Middle frontal gyrus (tissue), 1 donor: ENCODE results near the gene TSHZ3.

ENCODE experiments used
- DNase-seq: peaks from one replicate; pipeline ENCODE4 v3.0.0-alpha.2; 2015; ENCODE audit warnings: low spot score; ENCODE audit errors: extremely low spot score

TSHZ3 gene

DNA sequence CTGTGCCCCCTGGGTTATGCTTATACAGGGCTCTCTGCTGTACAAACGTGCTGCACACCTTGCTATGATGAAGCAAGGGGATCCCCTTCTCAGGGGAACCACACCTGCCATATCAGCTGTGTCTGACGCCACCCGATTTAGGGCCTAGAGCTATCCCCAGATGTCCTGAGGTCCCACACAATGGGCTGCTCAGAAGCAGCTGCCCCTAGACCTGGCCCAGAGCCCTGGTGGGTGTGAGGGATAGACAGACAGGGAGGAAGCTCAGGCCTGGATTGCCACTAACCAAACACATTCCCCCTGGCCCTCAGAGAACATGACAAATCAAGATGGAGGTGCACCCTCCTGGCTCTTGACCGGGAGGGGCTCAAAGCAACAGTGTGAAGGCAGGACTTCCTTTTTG is 59.3 kb downstream of the TSHZ3 start:
- no peak for DNase-seq

DNA sequence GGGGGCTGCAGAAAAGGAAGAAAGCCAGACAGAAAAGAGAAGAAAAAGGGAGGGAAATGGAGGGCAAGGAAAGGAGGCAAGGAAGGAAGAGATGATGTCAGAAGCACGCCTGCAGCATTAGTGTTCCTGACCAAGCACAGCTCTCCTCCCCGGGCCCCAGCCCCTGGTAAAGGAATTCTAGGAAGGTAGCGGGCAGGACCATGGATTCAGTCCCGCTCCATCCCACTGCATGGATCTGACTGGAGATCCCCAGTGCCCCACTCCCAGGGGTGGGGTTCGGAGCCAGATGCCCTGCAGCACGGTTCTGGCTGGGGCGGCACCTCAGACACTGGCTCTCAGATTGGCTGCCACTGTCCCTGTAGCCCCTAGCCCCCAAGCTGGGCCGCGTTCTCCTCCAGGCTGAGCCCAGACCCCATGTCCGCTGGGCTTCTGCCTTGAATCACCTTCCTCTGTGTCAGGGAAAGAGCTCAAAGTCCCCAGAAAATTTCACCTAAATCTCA is 59.8 kb downstream of the TSHZ3 start:
- no peak for DNase-seq

DNA sequence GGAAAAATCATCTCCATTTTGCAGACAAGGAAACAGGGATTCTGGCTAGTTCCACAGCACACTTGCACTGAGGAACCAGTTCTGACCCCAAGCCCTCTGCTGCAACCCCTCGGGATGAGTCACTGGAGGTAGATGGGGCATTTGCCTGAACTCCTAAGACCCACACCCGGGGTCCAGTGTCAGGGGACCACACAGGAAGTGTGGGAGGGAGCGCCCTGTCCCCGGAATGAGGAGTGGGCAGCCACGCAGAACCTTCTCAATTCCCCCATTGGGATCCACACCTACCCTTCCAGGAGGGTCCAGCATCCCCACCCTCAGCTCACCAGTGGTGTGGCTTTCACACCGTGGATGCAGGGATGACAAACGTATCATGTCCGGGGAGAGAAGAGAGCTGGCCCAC is 62.7 kb downstream of the TSHZ3 start:
- no peak for DNase-seq

GRCh38 chr19:31285744-31286143 is 63.5 kb downstream of the TSHZ3 start:
- peak; percentile 14 for DNase-seq

DNA sequence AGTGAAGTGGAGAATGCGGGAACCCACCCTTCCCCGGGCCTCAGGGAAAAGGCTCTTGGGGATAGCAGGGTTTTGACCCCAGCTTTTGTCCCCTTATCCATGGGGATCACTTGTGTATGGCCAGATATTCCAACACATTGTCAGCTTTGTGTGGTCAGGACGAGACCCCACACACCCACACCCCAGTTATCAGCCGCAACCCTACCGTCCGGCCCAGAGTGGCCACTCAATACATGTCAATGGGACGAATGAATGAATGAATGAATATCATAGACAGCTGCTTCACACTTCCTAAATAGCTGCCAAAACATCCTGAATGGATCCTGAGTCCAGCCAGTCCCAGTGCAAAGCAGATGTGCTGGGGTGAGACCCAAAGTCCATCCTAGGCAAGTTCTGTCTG is 64.6 kb downstream of the TSHZ3 start:
- DNase-seq = no peak

DNA sequence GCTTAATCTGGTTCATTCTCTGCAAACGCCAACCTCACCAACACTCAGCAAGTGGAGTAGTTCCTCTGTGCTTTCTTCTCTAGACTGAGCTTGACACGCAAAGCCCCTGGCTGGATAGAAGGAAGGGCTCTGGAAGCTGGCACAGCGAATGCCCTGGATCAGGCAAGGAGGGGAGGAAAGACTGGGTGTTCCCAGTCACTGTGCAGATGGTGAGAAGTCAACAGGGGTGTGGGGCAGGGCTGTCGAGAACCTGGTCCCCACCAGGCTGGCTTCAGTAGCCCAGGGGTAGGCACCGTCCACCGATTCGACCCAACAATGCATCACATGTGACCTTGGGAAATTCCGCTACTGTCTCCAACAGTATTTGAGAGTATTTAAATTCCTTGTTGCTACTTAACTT is 65.5 kb downstream of the TSHZ3 start:
- no peak for DNase-seq

DNA sequence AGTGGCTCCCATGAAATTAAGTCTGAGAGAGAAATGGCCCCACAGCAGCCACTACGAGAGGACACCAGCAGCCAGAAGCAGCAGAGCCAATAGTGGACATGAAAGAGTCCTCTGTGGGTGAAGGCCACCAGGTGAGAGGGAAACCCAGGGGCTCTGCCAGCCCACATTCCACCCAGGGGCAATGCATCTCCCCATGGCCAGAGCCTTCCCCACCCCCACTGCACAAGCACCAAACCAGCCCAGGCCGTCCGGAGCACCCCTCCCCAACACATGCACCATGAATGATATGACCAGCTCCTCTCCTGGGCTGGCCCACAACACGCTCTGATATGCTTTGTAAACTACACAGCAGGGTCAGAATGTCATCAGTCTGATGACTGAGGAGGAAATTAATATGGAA is 66.9 kb downstream of the TSHZ3 start:
- no peak for DNase-seq

DNA sequence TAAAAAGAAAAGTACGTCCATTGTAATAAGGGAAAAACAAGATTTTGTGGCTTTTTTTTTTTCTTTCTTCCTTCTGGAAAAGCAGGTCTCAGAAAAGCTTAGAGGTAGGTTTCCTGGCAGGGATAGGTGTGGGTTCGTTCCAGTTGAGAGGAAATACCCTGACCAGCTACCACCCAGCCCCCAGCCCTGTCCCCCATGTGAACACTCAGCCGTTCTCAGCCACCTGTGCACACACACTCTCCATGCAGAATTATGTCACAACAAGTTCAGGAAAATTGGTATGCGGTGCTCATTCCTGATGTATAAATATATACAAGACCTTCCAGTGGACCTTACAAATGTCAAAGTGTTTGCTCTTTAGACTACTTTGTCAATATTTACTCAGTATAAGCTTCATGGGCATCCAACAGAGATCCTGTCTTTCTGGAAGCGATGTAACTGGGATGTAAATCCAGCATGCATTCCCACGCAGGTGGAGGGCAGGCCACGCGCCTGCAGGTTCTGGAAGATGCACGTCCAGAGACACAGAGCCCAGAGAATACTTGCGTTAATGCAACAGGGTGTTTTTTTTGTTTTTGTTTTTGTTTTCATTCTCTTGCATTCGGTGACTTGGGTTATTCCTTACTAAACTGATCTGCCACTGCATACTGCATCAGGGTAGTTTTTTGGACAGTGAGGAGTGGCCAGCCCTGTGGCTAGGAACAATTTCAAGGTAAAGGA is 68.8 kb downstream of the TSHZ3 start:
- DNase-seq = no peak

DNA sequence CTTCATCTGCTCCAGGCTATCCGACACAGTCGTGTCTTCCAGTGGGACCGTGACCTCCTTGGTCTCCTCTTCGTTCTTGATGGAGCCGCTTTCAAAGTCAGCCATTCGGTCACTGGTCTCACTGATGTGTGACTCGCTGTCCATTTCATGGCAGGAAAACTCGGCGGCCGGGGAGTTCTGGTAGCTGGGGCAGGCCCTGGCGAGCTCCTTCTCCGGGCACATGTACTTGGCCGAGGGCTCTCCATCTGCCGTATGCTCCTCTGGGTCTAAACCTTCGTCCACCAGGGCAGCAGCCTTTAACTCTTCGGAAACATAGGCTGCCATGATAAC is 69.8 kb downstream of the TSHZ3 start:
- DNase-seq = no peak

GRCh38 chr19:31278555-31279435 is 70.4 kb downstream of the TSHZ3 start:
- DNase-seq = no peak

DNA sequence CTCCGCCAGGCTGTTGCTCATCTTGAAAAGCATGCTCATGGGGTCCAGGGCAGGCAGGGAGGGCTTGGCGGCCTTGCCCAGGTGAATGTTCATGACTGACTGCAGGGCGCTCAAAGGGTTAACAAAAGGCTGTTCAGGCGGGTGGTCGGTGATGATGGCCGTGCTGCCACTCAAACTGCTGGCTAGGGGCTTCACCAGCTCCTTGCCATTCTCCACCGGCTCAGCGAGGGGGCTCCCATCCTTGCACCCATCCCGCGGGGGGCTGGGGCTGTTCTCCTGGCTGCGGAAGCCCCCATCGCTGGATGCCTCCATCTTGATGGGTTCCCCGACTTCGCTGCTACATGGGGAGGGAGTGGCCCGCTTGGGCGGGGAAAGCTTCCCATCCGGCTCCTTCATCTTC is 71.7 kb downstream of the TSHZ3 start:
- no peak for DNase-seq

GRCh38 chr19:31276831-31277230 is 72.4 kb downstream of the TSHZ3 start:
- DNase-seq = no peak

GRCh38 chr19:31275068-31275334 is 74.2 kb downstream of the TSHZ3 start:
- DNase-seq = no peak

DNA sequence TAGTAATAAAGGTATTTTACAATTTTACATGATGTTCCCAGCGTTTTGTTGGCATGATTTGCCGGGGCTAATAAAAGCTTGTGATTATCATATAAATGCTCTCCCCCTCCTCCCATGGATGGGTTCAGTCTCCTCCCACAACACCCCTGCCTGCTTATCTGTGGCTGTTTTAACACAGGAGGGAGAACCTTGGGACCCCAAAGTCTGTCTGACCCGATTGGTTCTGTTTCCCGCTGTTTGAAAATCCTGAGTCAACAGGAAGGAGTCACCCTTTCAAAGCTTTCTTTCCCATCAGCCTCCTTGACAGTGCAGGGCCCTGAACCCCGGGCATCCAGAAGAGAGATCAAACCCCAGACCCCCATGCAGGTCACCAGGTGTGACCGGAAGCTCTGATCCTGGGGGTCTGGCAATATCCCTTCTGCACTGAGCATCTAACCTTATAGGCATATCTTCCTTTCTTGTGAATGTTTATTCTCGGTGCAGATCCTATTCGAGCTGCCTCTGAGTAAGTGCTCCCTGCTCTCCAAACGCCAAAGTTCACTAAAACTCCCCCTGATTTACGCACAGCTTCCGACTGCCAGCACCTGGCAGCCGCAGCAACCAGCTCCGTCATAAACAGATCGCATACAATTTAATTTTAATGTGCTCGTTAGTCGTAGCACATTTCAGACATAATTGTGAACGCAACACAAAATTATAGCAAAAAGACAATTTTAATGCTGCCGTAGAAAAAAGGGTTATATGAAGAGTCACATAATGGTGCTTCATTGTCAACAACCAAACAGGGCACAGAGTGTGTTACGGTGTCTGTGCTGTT is 74.8 kb downstream of the TSHZ3 start:
- no peak for DNase-seq

DNA sequence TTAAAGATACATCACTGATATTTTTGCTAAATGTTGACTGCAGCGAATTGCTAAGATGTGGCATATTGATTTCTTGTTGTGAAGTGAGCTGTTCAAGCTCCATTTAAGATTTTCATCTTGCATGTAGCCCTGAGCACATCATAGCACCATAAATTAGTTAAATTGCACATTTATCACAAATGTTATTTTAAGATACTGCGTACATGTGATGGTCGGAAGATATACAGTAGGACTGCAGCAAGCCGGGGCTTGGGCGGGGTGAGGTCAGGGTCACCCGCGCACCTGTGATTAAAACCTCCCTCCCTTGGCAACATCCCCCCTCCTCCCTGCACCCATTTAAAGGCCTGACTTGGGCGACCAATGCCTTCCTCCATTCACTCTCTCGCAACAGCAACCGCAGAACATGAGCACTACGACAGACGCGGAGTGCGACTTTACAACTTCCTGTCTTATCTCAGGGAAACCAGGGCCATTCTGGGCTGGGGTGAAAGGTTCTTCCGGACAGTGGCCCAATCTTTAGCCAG is 76.6 kb downstream of the TSHZ3 start:
- no peak for DNase-seq

- DNase-seq = no peak
These were observed 77.8 kb downstream of the TSHZ3 start for GRCh38 chr19:31271306-31271911.

DNA sequence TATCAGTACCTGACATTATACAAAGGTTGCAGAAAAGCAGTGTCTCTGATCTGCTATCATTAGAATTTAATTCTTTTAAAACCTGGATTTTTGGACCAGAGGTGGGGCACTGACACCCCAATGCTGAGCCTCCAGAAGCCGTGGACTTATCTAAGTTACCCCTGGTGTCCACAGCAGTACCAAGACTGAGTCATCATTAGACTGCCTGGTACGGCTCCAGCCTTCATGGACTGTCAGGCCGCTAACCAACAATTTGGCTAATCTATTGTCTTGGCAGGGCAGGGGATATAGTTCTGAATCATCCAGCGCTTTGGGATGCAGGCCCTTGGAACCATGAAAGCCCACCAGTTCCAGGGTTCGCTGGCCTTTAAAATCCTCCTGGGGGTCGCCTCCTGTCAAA is 78.3 kb downstream of the TSHZ3 start:
- no peak for DNase-seq

DNA sequence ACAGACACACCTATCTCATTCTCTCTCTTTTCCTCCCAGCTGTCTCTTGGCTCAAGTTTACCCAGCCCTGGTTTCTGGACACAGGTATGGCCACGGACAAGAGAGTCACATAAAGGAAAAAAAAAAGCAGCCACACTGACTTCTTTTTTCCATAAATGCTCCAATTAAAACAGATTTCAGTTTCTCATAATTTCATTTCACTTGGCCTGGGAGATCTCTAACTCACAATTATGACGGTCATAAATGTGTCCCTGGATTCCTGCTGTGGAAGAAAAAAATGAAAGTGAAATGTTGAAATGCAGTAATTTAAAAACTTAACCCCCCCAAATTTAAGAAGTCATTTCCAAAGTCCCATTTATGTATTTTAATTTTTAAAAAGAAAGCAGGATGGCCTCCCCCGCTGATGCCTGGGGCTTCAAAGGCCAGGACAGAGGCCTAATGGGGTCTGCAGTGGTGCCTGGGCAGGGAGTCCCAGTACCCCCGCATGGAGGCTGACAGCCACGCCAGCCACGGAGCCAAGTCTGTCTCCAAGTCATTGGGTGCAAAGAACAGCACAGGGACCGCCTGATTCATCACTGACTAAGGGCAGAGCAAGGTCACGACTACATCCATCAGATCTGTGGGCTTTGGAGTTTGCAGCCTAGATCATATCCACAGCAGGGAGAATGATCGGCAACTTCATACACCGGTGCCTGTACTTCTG is 79.7 kb downstream of the TSHZ3 start:
- no peak for DNase-seq

- no peak for DNase-seq
These were observed 80.4 kb downstream of the TSHZ3 start for GRCh38 chr19:31268751-31269383.

DNA sequence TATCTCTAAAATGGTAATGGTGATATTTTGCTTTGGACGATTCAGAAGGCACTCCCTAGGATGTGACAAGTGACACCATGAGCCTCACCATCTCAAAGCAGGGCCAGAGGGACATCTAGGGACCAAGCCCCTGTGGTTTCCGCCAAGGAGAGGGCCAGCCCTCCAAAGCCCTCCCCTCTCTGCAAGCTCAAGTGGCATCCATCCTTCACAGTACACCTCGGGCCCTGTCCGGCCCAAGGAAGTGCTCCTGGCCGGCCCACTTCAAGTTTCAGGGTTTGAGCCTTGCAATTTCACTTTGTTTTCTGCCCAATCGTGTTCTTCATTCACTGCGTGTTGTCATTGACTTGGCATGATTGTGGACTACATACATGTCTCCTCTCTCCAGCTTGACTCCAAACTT is 82.5 kb downstream of the TSHZ3 start:
- DNase-seq = no peak
